Measurements from ENCODE around the gene SERPINC1. TPM values are rescaled to one million over a fixed set of nuclear protein-coding genes. Genes with fewer than 3 reads are reported as not detected.

SERPINC1 gene
- total and polyA plus RNA-seq, 9 of the 15 experiments (the other 6 are each of a cell fraction or from before 2014, with no cell fraction given) = 0.07 to 1.2 (median 0.50) TPM

DNA sequence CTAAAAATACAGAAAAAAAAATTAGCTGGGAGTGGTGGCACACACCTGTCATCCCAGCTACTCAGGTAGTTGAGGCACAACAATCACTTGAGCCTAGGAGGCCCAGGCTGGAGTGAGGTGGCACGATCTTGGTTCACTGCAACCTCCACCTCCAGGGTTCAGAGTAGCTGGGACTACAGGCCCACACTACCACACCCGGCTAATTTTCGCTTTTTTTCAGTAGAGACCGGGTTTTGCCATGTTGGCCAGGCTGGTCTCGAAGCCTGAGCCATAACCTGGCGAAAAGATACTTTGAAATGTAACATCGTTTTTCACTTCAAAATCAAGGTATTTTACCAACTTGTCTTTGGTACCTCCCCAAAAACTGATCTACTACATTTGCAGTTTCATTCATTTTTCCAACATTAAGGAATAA is 55.4 kb downstream of the SERPINC1 start (continued):
- TF ChIP-seq ARID4B (CRISPR knock-in tag; IDR thresholded peaks at IDR 0.05) = no peak
- TF ChIP-seq MTA3 (IDR thresholded peaks at IDR 0.05; ENCODE audit: borderline replicate concordance) = no peak
- no peak for TF ChIP-seq RFX5 (IDR thresholded peaks at IDR 0.05; ENCODE audit: low read depth, low read length)
- no peak for TF ChIP-seq NFATC3 (IDR thresholded peaks at IDR 0.05)
- TF ChIP-seq PREB (CRISPR knock-in tag; IDR thresholded peaks at IDR 0.05) = no peak
- no peak for TF ChIP-seq JUNB (CRISPR knock-in tag; conservative IDR thresholded peaks at IDR 0.05)
- TF ChIP-seq, protein P1, sequence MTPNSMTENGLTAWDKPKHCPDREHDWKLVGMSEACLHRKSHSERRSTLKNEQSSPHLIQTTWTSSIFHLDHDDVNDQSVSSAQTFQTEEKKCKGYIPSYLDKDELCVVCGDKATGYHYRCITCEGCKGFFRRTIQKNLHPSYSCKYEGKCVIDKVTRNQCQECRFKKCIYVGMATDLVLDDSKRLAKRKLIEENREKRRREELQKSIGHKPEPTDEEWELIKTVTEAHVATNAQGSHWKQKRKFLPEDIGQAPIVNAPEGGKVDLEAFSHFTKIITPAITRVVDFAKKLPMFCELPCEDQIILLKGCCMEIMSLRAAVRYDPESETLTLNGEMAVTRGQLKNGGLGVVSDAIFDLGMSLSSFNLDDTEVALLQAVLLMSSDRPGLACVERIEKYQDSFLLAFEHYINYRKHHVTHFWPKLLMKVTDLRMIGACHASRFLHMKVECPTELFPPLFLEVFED (CRISPR knock-in tag; conservative IDR thresholded peaks at IDR 0.05) = no peak; the same call in 1 of the 2 replicates
- TF ChIP-seq FOXA3 (CRISPR knock-in tag; conservative IDR thresholded peaks at IDR 0.05 in 1 of 2, IDR thresholded peaks at IDR 0.05 in 1 of 2) = 0 out of 4 replicates have a peak, but pooled peaks of 1 of the 2 experiments have one; percentile 5
- no peak for TF ChIP-seq TRIM24 (IDR thresholded peaks at IDR 0.05)
- no peak for TF ChIP-seq ATF1 (CRISPR knock-in tag; IDR thresholded peaks at IDR 0.05)
- no peak for TF ChIP-seq ATF1 (tag; IDR thresholded peaks at IDR 0.05)
- TF ChIP-seq ZNF232 (CRISPR knock-in tag; IDR thresholded peaks at IDR 0.05) = no peak
- no peak for TF ChIP-seq ZNF444 (CRISPR knock-in tag; IDR thresholded peaks at IDR 0.05)
- peak; percentile 26; the same call in 1 of the 2 replicates for TF ChIP-seq ZNF324 (CRISPR knock-in tag; IDR thresholded peaks at IDR 0.05)
- TF ChIP-seq GABPA (tag; conservative IDR thresholded peaks at IDR 0.05; ENCODE audit: low read depth) = no peak
- TF ChIP-seq CREB1 (IDR thresholded peaks at IDR 0.05) = peak; percentile 30; the same call in 1 of the 2 replicates
- no peak for TF ChIP-seq CREB1 (CRISPR knock-in tag; IDR thresholded peaks at IDR 0.05)
- TF ChIP-seq NCOR1 (IDR thresholded peaks at IDR 0.05) = peak; percentile 7; the same call in 1 of the 2 replicates
- TF ChIP-seq ILF3 (IDR thresholded peaks at IDR 0.05; ENCODE audit: borderline replicate concordance) = peak; percentile 90
- TF ChIP-seq KLF16 (IDR thresholded peaks at IDR 0.05) = no peak
- 0 out of 2 replicates have a peak, but pooled peaks have one; percentile 77 for TF ChIP-seq CAMTA2 (CRISPR knock-in tag; conservative IDR thresholded peaks at IDR 0.05)
- TF ChIP-seq NR2C2 (CRISPR knock-in tag; IDR thresholded peaks at IDR 0.05) = no peak; the same call in 1 of the 2 replicates
- no peak for TF ChIP-seq NR2C2 (tag; IDR thresholded peaks at IDR 0.05)
- TF ChIP-seq YBX1 (IDR thresholded peaks at IDR 0.05) = no peak
- TF ChIP-seq ZFP1 (CRISPR knock-in tag; IDR thresholded peaks at IDR 0.05) = 0 out of 2 replicates have a peak, but pooled peaks have one; percentile 5
- no peak for TF ChIP-seq TEAD2 (tag; IDR thresholded peaks at IDR 0.05)
- TF ChIP-seq TBL1XR1 (IDR thresholded peaks at IDR 0.05; ENCODE audit: low read length in 2 of 2) = peak in 1 of 2 experiments; percentile 29; a peak in 1 of 4 replicates

Measured in K562 (cell line).